Neural progenitor cell (in vitro differentiated cells): ENCODE data around the gene CSRP2.
A peak's percentile ranks its signal among the peaks of the same experiment; 100 is the strongest.

Experiments used
- EZH2 ChIP-seq: fragments of 200-600 bp; sonication (generic); IDR thresholded peaks from 2 replicates; pipeline ENCODE4 v1.6.1; 2017; ENCODE audit warnings: antibody characterized with exemption, mild to moderate bottlenecking, moderate library complexity
- EZH2phosphoT487 ChIP-seq: fragments of 200-600 bp; sonication (generic); IDR thresholded peaks from 2 replicates; pipeline ENCODE4 v1.6.1; 2017; ENCODE audit warnings: antibody characterized with exemption
- TF ChIP-seq, protein P1 (sequence below): fragments of 200-600 bp; sonication (generic); IDR thresholded peaks from 2 replicates; pipeline ENCODE4 v1.5.1; 2017; ENCODE audit warnings: antibody characterized with exemption, mild to moderate bottlenecking

DNA sequence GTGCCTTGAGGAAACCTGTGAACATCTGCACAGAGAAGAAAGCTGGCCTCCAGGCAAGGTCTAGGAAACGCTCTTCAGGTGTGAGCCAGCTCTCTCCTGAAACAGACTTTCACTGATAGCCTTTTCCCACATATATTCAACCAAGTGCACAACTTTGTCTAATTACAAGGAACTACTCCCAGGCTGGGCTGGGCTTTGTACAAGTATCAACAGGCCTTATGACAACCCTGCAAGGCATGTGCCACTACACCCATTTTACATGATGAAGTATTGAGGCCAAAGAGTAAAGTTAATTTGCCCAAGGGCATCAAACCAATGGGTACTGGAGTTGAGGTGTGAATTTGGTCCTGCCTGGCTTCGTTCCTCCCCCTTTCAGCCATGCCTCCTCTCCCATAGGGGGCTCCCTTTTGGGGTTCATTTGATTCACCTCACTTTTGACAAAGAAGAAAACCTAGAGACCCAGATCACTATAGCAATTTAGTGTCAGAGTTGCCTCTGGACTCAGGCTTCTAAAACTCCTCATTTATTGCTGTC, 2.1 kb downstream of the CSRP2 start:
- TF ChIP-seq, protein P1, sequence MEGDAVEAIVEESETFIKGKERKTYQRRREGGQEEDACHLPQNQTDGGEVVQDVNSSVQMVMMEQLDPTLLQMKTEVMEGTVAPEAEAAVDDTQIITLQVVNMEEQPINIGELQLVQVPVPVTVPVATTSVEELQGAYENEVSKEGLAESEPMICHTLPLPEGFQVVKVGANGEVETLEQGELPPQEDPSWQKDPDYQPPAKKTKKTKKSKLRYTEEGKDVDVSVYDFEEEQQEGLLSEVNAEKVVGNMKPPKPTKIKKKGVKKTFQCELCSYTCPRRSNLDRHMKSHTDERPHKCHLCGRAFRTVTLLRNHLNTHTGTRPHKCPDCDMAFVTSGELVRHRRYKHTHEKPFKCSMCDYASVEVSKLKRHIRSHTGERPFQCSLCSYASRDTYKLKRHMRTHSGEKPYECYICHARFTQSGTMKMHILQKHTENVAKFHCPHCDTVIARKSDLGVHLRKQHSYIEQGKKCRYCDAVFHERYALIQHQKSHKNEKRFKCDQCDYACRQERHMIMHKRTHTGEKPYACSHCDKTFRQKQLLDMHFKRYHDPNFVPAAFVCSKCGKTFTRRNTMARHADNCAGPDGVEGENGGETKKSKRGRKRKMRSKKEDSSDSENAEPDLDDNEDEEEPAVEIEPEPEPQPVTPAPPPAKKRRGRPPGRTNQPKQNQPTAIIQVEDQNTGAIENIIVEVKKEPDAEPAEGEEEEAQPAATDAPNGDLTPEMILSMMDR = peak; percentile 10
- TF ChIP-seq EZH2 = no peak
- no peak for TF ChIP-seq EZH2phosphoT487
